Astrocyte of the spinal cord (primary cell): ENCODE data around the gene ZNF652.
A peak's percentile ranks its signal among the peaks of the same experiment; 100 is the strongest.

ENCODE experiments used
- DNase-seq: peaks from one replicate; pipeline ENCODE4 v3.0.0; 2011; ENCODE audit warnings: low read depth, low spot score
- H3K4me3 ChIP-seq: 2 replicates; pipeline ENCODE4 v1.5.1; 2011; ENCODE audit warnings: low read depth, mild to moderate bottlenecking, low read length, moderate library complexity
- in situ Hi-C: cut with HindIII; loops from 2 replicates; pipeline ENCODE4 v1.10.0; 2017; ENCODE audit warnings: low sequenced_read_pairs
- TF ChIP-seq, protein P1 (sequence below): IDR thresholded peaks from 2 replicates; pipeline ENCODE4 v1.5.1; 2012; ENCODE audit warnings: low read depth, mild to moderate bottlenecking, low read length, inconsistent platforms

The ZNF652 gene

DNA sequence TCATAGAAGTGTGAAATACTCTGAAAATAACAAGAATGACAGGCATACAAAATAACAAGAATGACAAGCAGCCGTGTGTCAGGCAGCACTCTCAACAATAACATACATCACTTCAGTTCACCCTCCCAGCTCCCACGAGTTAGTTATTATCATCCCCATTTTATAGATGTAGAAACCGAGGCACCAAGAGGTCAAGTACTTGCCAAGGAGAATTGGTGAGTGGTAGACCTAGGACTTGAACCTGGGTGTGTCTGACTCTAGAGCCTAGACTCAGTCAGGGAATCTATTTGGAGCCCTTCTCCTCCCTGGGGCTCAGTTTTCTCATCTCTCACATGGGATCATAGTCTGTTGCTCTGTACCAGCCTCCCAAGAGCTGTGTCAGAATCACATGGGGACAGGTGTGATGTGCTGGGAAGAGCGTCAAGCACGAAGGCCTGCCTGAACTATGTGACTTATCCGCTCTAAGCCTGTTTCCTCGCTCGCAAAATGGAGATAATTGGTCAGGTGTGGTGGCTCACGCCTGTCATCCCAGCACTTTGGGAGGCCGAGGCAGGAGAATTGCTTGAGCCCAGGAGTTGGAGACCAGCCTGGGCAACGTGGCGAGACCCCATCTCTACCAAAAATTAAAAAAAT lies 112.0 kb downstream of the ZNF652 start:
- TF ChIP-seq, protein P1, sequence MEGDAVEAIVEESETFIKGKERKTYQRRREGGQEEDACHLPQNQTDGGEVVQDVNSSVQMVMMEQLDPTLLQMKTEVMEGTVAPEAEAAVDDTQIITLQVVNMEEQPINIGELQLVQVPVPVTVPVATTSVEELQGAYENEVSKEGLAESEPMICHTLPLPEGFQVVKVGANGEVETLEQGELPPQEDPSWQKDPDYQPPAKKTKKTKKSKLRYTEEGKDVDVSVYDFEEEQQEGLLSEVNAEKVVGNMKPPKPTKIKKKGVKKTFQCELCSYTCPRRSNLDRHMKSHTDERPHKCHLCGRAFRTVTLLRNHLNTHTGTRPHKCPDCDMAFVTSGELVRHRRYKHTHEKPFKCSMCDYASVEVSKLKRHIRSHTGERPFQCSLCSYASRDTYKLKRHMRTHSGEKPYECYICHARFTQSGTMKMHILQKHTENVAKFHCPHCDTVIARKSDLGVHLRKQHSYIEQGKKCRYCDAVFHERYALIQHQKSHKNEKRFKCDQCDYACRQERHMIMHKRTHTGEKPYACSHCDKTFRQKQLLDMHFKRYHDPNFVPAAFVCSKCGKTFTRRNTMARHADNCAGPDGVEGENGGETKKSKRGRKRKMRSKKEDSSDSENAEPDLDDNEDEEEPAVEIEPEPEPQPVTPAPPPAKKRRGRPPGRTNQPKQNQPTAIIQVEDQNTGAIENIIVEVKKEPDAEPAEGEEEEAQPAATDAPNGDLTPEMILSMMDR = no peak
- H3K4me3 ChIP-seq = no peak overlapping the region
- DNase-seq = no peak
- in situ Hi-C loops = no loop called here

DNA sequence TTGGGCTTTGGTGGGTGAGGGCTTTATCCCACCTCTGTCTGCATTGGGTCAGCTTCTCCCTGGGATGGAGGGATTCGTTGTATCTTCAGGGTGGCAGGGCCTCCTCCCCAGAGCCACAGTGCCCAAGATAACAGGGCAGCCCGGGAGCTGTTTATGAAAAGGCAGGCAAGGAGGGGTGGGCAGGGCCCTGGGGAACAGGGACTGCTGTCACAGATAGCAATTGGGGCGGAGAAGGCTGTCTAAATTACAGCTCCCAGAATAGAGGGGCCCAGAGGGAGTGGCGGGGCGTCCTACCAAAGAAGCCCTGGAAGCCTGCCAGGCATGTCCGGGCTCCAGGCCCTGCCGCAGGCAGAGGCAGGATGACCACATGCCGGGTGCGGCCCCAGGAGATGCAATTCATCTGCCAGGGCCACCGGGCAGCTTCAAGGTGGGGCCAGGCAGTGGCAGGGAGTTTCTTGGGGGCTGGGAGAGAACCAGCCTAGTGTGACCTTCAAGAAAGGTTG lies 112.7 kb downstream of the ZNF652 start:
- in situ Hi-C loops = no loop called here
- no peak overlapping the region for H3K4me3 ChIP-seq
- TF ChIP-seq, protein P1 = no peak
- peak; percentile 47 for DNase-seq

DNA sequence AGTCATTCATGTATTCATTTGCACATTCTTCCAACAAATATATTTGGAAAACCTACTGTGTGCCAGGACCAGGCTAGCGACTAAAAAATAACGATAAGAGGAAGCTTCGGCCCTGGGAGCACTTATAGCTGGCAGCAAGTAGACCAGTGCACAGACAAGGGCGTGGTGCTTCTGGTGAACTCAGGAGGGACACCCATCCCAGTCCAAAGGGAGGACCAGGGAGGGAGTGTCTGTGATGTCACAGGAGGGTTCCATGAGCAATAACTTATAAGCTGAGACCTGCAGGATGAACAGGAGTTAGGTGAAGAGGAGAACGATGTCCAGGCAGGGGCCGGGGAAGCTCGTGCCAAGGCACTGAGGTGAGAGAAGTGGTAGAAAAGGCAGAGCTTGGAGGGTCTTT lies 114.1 kb downstream of the ZNF652 start:
- in situ Hi-C loops = no loop called here
- no peak overlapping the region for H3K4me3 ChIP-seq
- TF ChIP-seq, protein P1 = no peak
- no peak for DNase-seq

DNA sequence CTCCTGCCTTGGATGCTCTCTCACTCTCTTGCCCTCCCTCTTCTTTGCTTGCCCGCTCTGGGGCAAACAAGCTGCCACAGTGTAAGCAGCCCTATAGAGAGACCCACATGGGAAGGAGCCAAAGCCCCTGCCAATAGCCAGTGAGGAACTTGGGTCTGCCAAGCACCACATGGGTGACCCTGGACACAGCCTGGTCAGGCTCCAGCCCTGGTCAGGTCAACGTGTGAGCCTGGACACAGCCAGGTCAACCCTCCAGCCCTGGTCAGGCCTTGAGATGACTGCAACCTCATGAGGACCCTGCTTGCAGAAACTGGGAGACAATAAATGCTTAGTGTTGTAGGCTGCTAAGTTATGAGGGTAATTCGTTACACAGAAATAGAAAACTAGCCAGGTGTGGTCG lies 117.2 kb downstream of the ZNF652 start:
- DNase-seq = no peak
- TF ChIP-seq, protein P1 = no peak
- no peak overlapping the region for H3K4me3 ChIP-seq
- in situ Hi-C loops = no loop called here
